ENCODE results near the gene MAP2K5.

Gene MAP2K5

DNA sequence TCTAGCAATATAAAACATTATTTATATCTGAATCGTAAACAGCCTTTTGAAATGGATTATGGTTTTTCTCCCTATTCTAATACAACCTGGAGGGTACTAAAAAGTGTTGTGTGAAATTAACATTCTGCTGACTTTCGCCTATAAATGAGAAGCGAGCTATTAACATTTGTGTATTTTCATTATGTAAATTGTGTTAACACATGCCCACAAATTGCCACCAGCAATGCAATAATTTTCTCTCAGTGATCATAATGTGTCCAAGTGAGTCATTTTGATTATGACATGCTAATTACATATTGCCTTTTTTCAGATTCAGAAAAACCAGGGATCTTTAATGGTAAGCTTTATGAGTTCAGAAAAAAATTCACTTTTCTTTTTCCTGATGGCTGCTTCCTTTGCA, 205.4 kb downstream of the MAP2K5 start:
- TF ChIP-seq EZH2phosphoT487 (IDR thresholded peaks at IDR 0.05; ENCODE audit: borderline replicate concordance) (no peak), CTCF (conservative IDR thresholded peaks at IDR 0.05; ENCODE audit: low read length) (no peak)
- H3K36me3 ChIP-seq (ENCODE audit: insufficient read depth, low read length), result no peaks in the 10 kb centered on the region; the same call in 1 of the 2 replicates
- H3K4me3 ChIP-seq (ENCODE audit: low read length, poor library complexity, severe bottlenecking), result no peak overlapping the region
- H3K79me2 ChIP-seq (ENCODE audit: insufficient read depth, low read length), result no peaks in the 10 kb centered on the region
- H3K9me3 ChIP-seq (ENCODE audit: insufficient read depth, low read depth, low read length), result no peaks in the 10 kb centered on the region
- no peaks in the 10 kb centered on the region for H3K27me3 ChIP-seq (ENCODE audit: insufficient read depth, low read length, poor library complexity, severe bottlenecking)
- H3F3A ChIP-seq (ENCODE audit: low read depth), result no peaks in the 10 kb centered on the region
- peaks cover 42% of the 10 kb centered on the region for H3K4me1 ChIP-seq (ENCODE audit: insufficient read depth, low read length, poor library complexity, severe bottlenecking)
- H3K4me2 ChIP-seq (ENCODE audit: low read depth, low read length, poor library complexity, severe bottlenecking), result no peak overlapping the region
- no peaks in the 10 kb centered on the region for H4K20me1 ChIP-seq (ENCODE audit: insufficient read depth, low read length, poor library complexity, severe bottlenecking)
- no peak overlapping the region for H2AFZ ChIP-seq (ENCODE audit: low read length)
- H3K9me2 ChIP-seq (replicated peaks; ENCODE audit: low read depth, low read length), result no peaks in the 10 kb centered on the region
- H3K9ac ChIP-seq (ENCODE audit: low read depth, low read length, poor library complexity, severe bottlenecking), result no peak overlapping the region

DNA sequence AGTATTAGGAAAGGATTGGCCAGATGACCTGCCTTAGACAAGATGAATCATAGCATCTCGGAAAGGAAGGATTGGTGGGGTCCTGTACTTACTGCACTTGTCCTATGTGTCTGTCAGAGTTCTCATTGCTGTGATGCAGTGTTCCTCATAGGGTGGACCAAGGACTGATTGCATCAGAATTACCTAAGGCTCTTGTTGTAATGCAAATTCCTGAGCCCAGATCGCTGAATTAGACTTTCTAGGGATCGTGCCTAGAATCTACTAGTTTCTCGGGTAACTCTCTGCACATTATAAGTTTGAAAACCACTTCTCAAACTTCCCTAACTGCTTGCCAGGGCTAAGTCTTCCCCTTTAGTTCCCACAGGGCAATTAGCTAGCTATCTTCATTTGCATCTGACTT, 207.9 kb downstream of the MAP2K5 start:
- H3K4me2 ChIP-seq (ENCODE audit: low read depth, low read length, poor library complexity, severe bottlenecking), result no peak overlapping the region
- no peaks in the 10 kb centered on the region for H3K79me2 ChIP-seq (ENCODE audit: insufficient read depth, low read length)
- H4K20me1 ChIP-seq (ENCODE audit: insufficient read depth, low read length, poor library complexity, severe bottlenecking), result no peaks in the 10 kb centered on the region
- no peaks in the 10 kb centered on the region for H3K27me3 ChIP-seq (ENCODE audit: insufficient read depth, low read length, poor library complexity, severe bottlenecking)
- H3K36me3 ChIP-seq (ENCODE audit: insufficient read depth, low read length), result no peaks in the 10 kb centered on the region; the same call in 1 of the 2 replicates
- H2AFZ ChIP-seq (ENCODE audit: low read length), result no peak overlapping the region
- no peaks in the 10 kb centered on the region for H3K9me2 ChIP-seq (replicated peaks; ENCODE audit: low read depth, low read length)
- H3F3A ChIP-seq (ENCODE audit: low read depth), result no peaks in the 10 kb centered on the region
- H3K4me3 ChIP-seq (ENCODE audit: low read length, poor library complexity, severe bottlenecking), result no peak overlapping the region
- H3K9ac ChIP-seq (ENCODE audit: low read depth, low read length, poor library complexity, severe bottlenecking), result no peak overlapping the region
- no peaks in the 10 kb centered on the region for H3K9me3 ChIP-seq (ENCODE audit: insufficient read depth, low read depth, low read length)
- TF ChIP-seq CTCF (conservative IDR thresholded peaks at IDR 0.05; ENCODE audit: low read length) (no peak), EZH2phosphoT487 (IDR thresholded peaks at IDR 0.05; ENCODE audit: borderline replicate concordance) (no peak)
- H3K4me1 ChIP-seq (ENCODE audit: insufficient read depth, low read length, poor library complexity, severe bottlenecking), result peaks cover 27% of the 10 kb centered on the region

GRCh38 chr15:67753891-67754290, 211.4 kb downstream of the MAP2K5 start:
- no peaks in the 10 kb centered on the region for H3K9me2 ChIP-seq (replicated peaks; ENCODE audit: low read depth, low read length)
- no peaks in the 10 kb centered on the region for H4K20me1 ChIP-seq (ENCODE audit: insufficient read depth, low read length, poor library complexity, severe bottlenecking)
- no peak overlapping the region for H3K4me3 ChIP-seq (ENCODE audit: low read length, poor library complexity, severe bottlenecking)
- H3K79me2 ChIP-seq (ENCODE audit: insufficient read depth, low read length), result no peaks in the 10 kb centered on the region
- no peaks in the 10 kb centered on the region; the same call in 1 of the 2 replicates for H3F3A ChIP-seq (ENCODE audit: low read depth)
- no peak overlapping the region for H3K4me2 ChIP-seq (ENCODE audit: low read depth, low read length, poor library complexity, severe bottlenecking)
- no peak overlapping the region for H3K9ac ChIP-seq (ENCODE audit: low read depth, low read length, poor library complexity, severe bottlenecking)
- H3K27me3 ChIP-seq (ENCODE audit: insufficient read depth, low read length, poor library complexity, severe bottlenecking), result no peaks in the 10 kb centered on the region
- no peak overlapping the region for H2AFZ ChIP-seq (ENCODE audit: low read length)
- TF ChIP-seq EZH2phosphoT487 (IDR thresholded peaks at IDR 0.05; ENCODE audit: borderline replicate concordance) (no peak), CTCF (conservative IDR thresholded peaks at IDR 0.05; ENCODE audit: low read length) (no peak)
- H3K4me1 ChIP-seq (ENCODE audit: insufficient read depth, low read length, poor library complexity, severe bottlenecking), result peaks cover 34% of the 10 kb centered on the region
- no peaks in the 10 kb centered on the region for H3K9me3 ChIP-seq (ENCODE audit: insufficient read depth, low read depth, low read length)
- no peaks in the 10 kb centered on the region for H3K36me3 ChIP-seq (ENCODE audit: insufficient read depth, low read length)
